ENCODE results near the gene SLC16A11. TPM values are rescaled to one million over a fixed set of nuclear protein-coding genes. Genes with fewer than 3 reads are reported as not detected.

SLC16A11 gene
- total and polyA plus RNA-seq, 9 of the 15 experiments (the other 6 are each of a cell fraction or from before 2014, with no cell fraction given), result not detected

DNA sequence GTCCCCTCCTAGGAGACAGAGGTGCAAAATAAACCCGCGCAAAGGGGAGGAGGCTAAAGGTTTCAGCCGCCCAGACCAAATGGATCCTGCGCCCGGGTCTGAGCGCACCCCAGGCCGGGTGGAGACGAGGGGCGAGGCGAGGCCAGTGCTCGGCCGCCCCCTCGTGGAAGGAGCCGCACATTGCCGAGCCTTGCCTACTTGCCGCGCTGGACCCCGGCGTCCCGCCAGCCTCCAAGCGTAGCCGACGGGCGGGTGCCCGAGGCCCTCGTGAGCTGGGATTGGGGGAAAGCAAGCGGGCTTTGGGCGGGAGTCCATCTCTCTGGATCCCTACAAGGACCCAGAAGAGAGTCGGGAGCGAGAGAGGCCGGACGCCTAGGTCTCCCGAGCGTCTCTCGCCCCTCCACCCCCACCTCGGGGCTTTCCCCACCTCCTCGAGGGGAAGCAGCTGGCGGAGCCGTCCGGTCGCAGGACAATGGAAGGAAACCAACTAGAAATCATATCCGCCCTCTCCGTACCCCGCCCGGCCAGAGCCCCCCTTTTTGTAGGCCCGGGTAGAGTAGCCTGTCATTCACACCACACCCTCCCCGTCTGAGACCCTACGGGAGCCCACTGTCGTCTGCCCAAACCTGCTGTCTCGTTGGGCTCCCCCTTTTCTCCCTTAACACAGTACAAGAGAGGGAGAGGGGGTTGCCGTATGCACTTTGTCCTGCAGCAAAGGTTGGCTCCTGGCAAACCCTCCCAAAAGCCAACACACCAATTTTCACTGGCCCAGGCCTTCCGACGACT, 21.7 kb downstream of the SLC16A11 start:
- Histone ChIP-seq H3K4me3 (no peak overlapping the region; the same call in 1 of the 2 replicates), H3K4me1 (replicated peaks in 1 of 2; ENCODE audit: control insufficient read depth in 2 of 2, insufficient read depth in 2 of 2, low read length in 2 of 2) (peaks cover 33 to 72% of the 10 kb centered on the region in 2 experiments), H3K27ac (ENCODE audit: extremely low read depth, low read depth, low read length) (peak overlapping the region; percentile 60; the same call in 1 of the 3 replicates), H4K20me1 (replicated peaks; ENCODE audit: control insufficient read depth, insufficient read depth, low read length) (no peaks in the 10 kb centered on the region), H3K79me2 (ENCODE audit: control insufficient read depth, insufficient read depth, low read length) (peaks cover 16% of the 10 kb centered on the region), H3K9ac (ENCODE audit: insufficient read depth in 1 of 2, low read depth in 2 of 2, low read length in 2 of 2) (peak overlapping the region; percentile 65 to 83; a peak in 3 of 4 replicates), H3K9me1 (ENCODE audit: control insufficient read depth, insufficient read depth, low read length) (no peaks in the 10 kb centered on the region), H3K4me2 (ENCODE audit: insufficient read depth, low read length) (peak overlapping the region; percentile 68), H3K9me3 (replicated peaks; ENCODE audit: control insufficient read depth, insufficient read depth, low read depth, low read length) (no peaks in the 10 kb centered on the region), H3K36me3 (ENCODE audit: control insufficient read depth, insufficient read depth, low read length) (peaks cover 10% of the 10 kb centered on the region; the same call in 2 of the 3 replicates), H3K27me3 (ENCODE audit: control insufficient read depth in 2 of 2, insufficient read depth in 2 of 2, low read length in 2 of 2) (no peaks in the 10 kb centered on the region), H2AFZ (ENCODE audit: low read depth, low read length) (peak overlapping the region; percentile 94)
- ChIA-PET POLR2A (interaction anchor here (0.6 to 0.8 kb wide), 3 partner anchors 64 to 402 kb away, joined by 3 to 4 read pairs (median 3); no protein-coding TSS in a partner anchor), CTCF (ENCODE audit: low intra/inter-chr PET ratio) (interaction anchor here (1.6 to 2.0 kb wide), 2 partner anchors 110 to 178 kb away, joined by 4 to 6 read pairs; no protein-coding TSS in a partner anchor)
- ATAC-seq, result peak; percentile 77
- FAIRE-seq, result peak; percentile 74
- 31% methylated on average over 36 of the region's 53 CpGs for WGBS (ENCODE audit: insufficient coverage, low coverage, missing lambda C conversion rate)
- in situ Hi-C loops (cut with MboI), result no loop called here
- DNase-seq (ENCODE audit: extremely low read depth in 1 of 4, low spot score in 3 of 4), result peak; percentile 68 to 86 (median 80)
- no TSS peak for BruUV-seq (replicated peaks)
- intact Hi-C loops (cut with micrococcal nuclease), result loop anchor here (5.0 kb wide), 1 partner anchor 265 kb away; the partner anchor contains the start of gene XAF1
- TF ChIP-seq TBP (optimal IDR thresholded peaks at IDR 0.05; ENCODE audit: low read depth, low read length) (peak; percentile 28), NFE2 (IDR thresholded peaks at IDR 0.05; ENCODE audit: low read depth) (no peak), NRF1 (conservative IDR thresholded peaks at IDR 0.05 in 1 of 2, IDR thresholded peaks at IDR 0.05 in 1 of 2) (peak in 1 of 2 experiments; percentile 38; a peak in 2 of 4 replicates), MTF1 (CRISPR knock-in tag; IDR thresholded peaks at IDR 0.05; ENCODE audit: borderline replicate concordance) (no peak), HMGN3 (IDR thresholded peaks at IDR 0.05; ENCODE audit: borderline replicate concordance, extremely low read depth, insufficient read length, low read depth, low read length) (peak; percentile 33), BACH1 (tag; IDR thresholded peaks at IDR 0.05) (no peak), KDM4B (IDR thresholded peaks at IDR 0.05; ENCODE audit: borderline replicate concordance in 2 of 2, low read depth in 1 of 2) (no peak), RBFOX2 (IDR thresholded peaks at IDR 0.05; ENCODE audit: low read depth, low read length) (peak; percentile 64)
- TF ChIP-seq, protein P1, sequence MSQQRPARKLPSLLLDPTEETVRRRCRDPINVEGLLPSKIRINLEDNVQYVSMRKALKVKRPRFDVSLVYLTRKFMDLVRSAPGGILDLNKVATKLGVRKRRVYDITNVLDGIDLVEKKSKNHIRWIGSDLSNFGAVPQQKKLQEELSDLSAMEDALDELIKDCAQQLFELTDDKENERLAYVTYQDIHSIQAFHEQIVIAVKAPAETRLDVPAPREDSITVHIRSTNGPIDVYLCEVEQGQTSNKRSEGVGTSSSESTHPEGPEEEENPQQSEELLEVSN (IDR thresholded peaks at IDR 0.05; ENCODE audit: borderline replicate concordance in 1 of 2, extremely low read depth in 1 of 2, insufficient read depth in 1 of 2, insufficient read length in 1 of 2, low read depth in 1 of 2, low read length in 1 of 2, poor library complexity in 1 of 2, severe bottlenecking in 1 of 2), result peak; percentile 43 to 80
- TF ChIP-seq, protein P2, sequence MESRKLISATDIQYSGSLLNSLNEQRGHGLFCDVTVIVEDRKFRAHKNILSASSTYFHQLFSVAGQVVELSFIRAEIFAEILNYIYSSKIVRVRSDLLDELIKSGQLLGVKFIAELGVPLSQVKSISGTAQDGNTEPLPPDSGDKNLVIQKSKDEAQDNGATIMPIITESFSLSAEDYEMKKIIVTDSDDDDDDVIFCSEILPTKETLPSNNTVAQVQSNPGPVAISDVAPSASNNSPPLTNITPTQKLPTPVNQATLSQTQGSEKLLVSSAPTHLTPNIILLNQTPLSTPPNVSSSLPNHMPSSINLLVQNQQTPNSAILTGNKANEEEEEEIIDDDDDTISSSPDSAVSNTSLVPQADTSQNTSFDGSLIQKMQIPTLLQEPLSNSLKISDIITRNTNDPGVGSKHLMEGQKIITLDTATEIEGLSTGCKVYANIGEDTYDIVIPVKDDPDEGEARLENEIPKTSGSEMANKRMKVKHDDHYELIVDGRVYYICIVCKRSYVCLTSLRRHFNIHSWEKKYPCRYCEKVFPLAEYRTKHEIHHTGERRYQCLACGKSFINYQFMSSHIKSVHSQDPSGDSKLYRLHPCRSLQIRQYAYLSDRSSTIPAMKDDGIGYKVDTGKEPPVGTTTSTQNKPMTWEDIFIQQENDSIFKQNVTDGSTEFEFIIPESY (CRISPR knock-in tag; IDR thresholded peaks at IDR 0.05), result peak; percentile 42; the same call in 1 of the 2 replicates
- TF ChIP-seq, protein P3, sequence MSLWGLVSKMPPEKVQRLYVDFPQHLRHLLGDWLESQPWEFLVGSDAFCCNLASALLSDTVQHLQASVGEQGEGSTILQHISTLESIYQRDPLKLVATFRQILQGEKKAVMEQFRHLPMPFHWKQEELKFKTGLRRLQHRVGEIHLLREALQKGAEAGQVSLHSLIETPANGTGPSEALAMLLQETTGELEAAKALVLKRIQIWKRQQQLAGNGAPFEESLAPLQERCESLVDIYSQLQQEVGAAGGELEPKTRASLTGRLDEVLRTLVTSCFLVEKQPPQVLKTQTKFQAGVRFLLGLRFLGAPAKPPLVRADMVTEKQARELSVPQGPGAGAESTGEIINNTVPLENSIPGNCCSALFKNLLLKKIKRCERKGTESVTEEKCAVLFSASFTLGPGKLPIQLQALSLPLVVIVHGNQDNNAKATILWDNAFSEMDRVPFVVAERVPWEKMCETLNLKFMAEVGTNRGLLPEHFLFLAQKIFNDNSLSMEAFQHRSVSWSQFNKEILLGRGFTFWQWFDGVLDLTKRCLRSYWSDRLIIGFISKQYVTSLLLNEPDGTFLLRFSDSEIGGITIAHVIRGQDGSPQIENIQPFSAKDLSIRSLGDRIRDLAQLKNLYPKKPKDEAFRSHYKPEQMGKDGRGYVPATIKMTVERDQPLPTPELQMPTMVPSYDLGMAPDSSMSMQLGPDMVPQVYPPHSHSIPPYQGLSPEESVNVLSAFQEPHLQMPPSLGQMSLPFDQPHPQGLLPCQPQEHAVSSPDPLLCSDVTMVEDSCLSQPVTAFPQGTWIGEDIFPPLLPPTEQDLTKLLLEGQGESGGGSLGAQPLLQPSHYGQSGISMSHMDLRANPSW (CRISPR knock-in tag; IDR thresholded peaks at IDR 0.05), result no peak
